Activated CD8-positive, alpha-beta memory T cell treated with anti-CD3 and anti-CD28 coated beads, Interleukin-2, amount 10 ng/mL, durations not matched to agents 7 days and 5 days (primary cell): ENCODE results near the gene ASTN1. TPM values are rescaled to one million over a fixed set of nuclear protein-coding genes. Genes with fewer than 3 reads are reported as not detected.

Source experiments
- ATAC-seq: fragments of 150-1000 bp; cut with Tn5 transposase; one replicate; pipeline ENCODE4 v1.10.0; 2021; ENCODE audit warnings: moderate library complexity
- CTCF ChIA-PET: fragments of 350-600 bp; sonication (Branson Sonifier 250); formaldehyde crosslinking; loops from one replicate; lab custom pipeline; 2021; ENCODE audit warnings: antibody characterized with exemption; lab: Charles Lee
- DNase-seq: peaks from one replicate; pipeline ENCODE4 v3.0.0-alpha.2; 2020
- H3K27ac Mint-ChIP-seq: one replicate; pipeline ENCODE4 v1.8.0; 2021; ENCODE audit warnings: mild to moderate bottlenecking, mixed read lengths
- H3K27me3 Mint-ChIP-seq: one replicate; pipeline ENCODE4 v1.8.0; 2021; ENCODE audit warnings: mixed read lengths
- H3K36me3 Mint-ChIP-seq: one replicate; pipeline ENCODE4 v1.8.0; 2021; ENCODE audit warnings: mild to moderate bottlenecking, mixed read lengths
- H3K4me1 Mint-ChIP-seq: one replicate; pipeline ENCODE4 v1.8.0; 2021; ENCODE audit warnings: mixed read lengths
- H3K4me3 Mint-ChIP-seq: one replicate; pipeline ENCODE4 v1.8.0; 2021; ENCODE audit warnings: mild to moderate bottlenecking, moderate library complexity, mixed read lengths
- H3K9me3 Mint-ChIP-seq: one replicate; pipeline ENCODE4 v1.8.0; 2022; ENCODE audit warnings: low read depth, mixed read lengths
- total RNA-seq, 2 experiments: library from RNA; stranded (reverse); gene quantifications; one replicate each; pipeline ENCODE4 v1.2.3, GENCODE V29; 2021

Gene ASTN1
- total RNA-seq, 2 experiments from 2014 or later, result not detected

GRCh38 chr1:177142791-177143271, 21.7 kb downstream of the ASTN1 start:
- Mint-ChIP-seq H3K36me3 (no peaks in the 10 kb centered on the region), H3K27ac (no peak overlapping the region), H3K4me3 (no peak overlapping the region), H3K4me1 (no peaks in the 10 kb centered on the region), H3K9me3 (no peaks in the 10 kb centered on the region), H3K27me3 (no peaks in the 10 kb centered on the region)
- DNase-seq, result no peak
- no peak for ATAC-seq
- CTCF ChIA-PET, result no interaction called here

- H3K27ac Mint-ChIP-seq, result no peak overlapping the region
- no peaks in the 10 kb centered on the region for H3K27me3 Mint-ChIP-seq
- no peak overlapping the region for H3K4me3 Mint-ChIP-seq
- ATAC-seq, result no peak
- no peaks in the 10 kb centered on the region for H3K4me1 Mint-ChIP-seq
- CTCF ChIA-PET, result no interaction called here
- no peaks in the 10 kb centered on the region for H3K36me3 Mint-ChIP-seq
- DNase-seq, result no peak
- no peaks in the 10 kb centered on the region for H3K9me3 Mint-ChIP-seq
These were observed 22.5 kb downstream of the ASTN1 start for GRCh38 chr1:177142010-177142409.

GRCh38 chr1:177138347-177138746, 26.2 kb downstream of the ASTN1 start:
- Mint-ChIP-seq H3K4me1 (no peaks in the 10 kb centered on the region), H3K27me3 (no peaks in the 10 kb centered on the region), H3K36me3 (no peaks in the 10 kb centered on the region), H3K9me3 (no peaks in the 10 kb centered on the region), H3K4me3 (no peak overlapping the region), H3K27ac (no peak overlapping the region)
- no peak for ATAC-seq
- CTCF ChIA-PET, result no interaction called here
- no peak for DNase-seq

- H3K36me3 Mint-ChIP-seq, result no peaks in the 10 kb centered on the region
- no peaks in the 10 kb centered on the region for H3K4me1 Mint-ChIP-seq
- DNase-seq (no peak), ATAC-seq (no peak)
- no peaks in the 10 kb centered on the region for H3K27me3 Mint-ChIP-seq
- no peak overlapping the region for H3K4me3 Mint-ChIP-seq
- CTCF ChIA-PET, result no interaction called here
- H3K9me3 Mint-ChIP-seq, result no peaks in the 10 kb centered on the region
- H3K27ac Mint-ChIP-seq, result no peak overlapping the region
These were observed 26.7 kb downstream of the ASTN1 start for GRCh38 chr1:177137814-177138213.

- Mint-ChIP-seq H3K36me3 (no peaks in the 10 kb centered on the region), H3K4me1 (no peaks in the 10 kb centered on the region), H3K27me3 (no peaks in the 10 kb centered on the region), H3K4me3 (no peak overlapping the region), H3K27ac (no peak overlapping the region), H3K9me3 (no peaks in the 10 kb centered on the region)
- no peak for ATAC-seq
- CTCF ChIA-PET, result no interaction called here
- DNase-seq, result no peak
These were observed 29.3 kb downstream of the ASTN1 start for GRCh38 chr1:177135250-177135649.

GRCh38 chr1:177133977-177134538, 30.5 kb downstream of the ASTN1 start:
- no peaks in the 10 kb centered on the region for H3K27me3 Mint-ChIP-seq
- ATAC-seq, result no peak
- H3K36me3 Mint-ChIP-seq, result no peaks in the 10 kb centered on the region
- CTCF ChIA-PET, result no interaction called here
- no peak overlapping the region for H3K4me3 Mint-ChIP-seq
- no peak for DNase-seq
- H3K9me3 Mint-ChIP-seq, result no peaks in the 10 kb centered on the region
- no peak overlapping the region for H3K27ac Mint-ChIP-seq
- no peaks in the 10 kb centered on the region for H3K4me1 Mint-ChIP-seq

- DNase-seq (no peak), ATAC-seq (no peak)
- Mint-ChIP-seq H3K27me3 (no peaks in the 10 kb centered on the region), H3K36me3 (no peaks in the 10 kb centered on the region), H3K9me3 (peaks cover 1% of the 10 kb centered on the region), H3K4me3 (no peak overlapping the region), H3K27ac (no peak overlapping the region), H3K4me1 (no peaks in the 10 kb centered on the region)
- CTCF ChIA-PET, result no interaction called here
These were observed 32.4 kb downstream of the ASTN1 start for GRCh38 chr1:177132141-177132540.

GRCh38 chr1:177131723-177132122, 32.8 kb downstream of the ASTN1 start:
- Mint-ChIP-seq H3K27me3 (no peaks in the 10 kb centered on the region), H3K27ac (no peak overlapping the region), H3K4me3 (no peak overlapping the region), H3K9me3 (peaks cover 1% of the 10 kb centered on the region), H3K4me1 (no peaks in the 10 kb centered on the region), H3K36me3 (no peaks in the 10 kb centered on the region)
- CTCF ChIA-PET, result no interaction called here
- no peak for ATAC-seq
- no peak for DNase-seq

GRCh38 chr1:177130451-177130945, 34.0 kb downstream of the ASTN1 start:
- no peak for DNase-seq
- no peak overlapping the region for H3K27ac Mint-ChIP-seq
- CTCF ChIA-PET, result no interaction called here
- no peaks in the 10 kb centered on the region for H3K4me1 Mint-ChIP-seq
- H3K4me3 Mint-ChIP-seq, result no peak overlapping the region
- no peaks in the 10 kb centered on the region for H3K36me3 Mint-ChIP-seq
- peaks cover 1% of the 10 kb centered on the region for H3K9me3 Mint-ChIP-seq
- no peaks in the 10 kb centered on the region for H3K27me3 Mint-ChIP-seq
- ATAC-seq, result no peak

- H3K4me1 Mint-ChIP-seq, result no peaks in the 10 kb centered on the region
- CTCF ChIA-PET, result no interaction called here
- H3K27ac Mint-ChIP-seq, result no peak overlapping the region
- peaks cover 1% of the 10 kb centered on the region for H3K9me3 Mint-ChIP-seq
- DNase-seq, result no peak
- ATAC-seq, result no peak
- no peaks in the 10 kb centered on the region for H3K36me3 Mint-ChIP-seq
- H3K27me3 Mint-ChIP-seq, result no peaks in the 10 kb centered on the region
- no peak overlapping the region for H3K4me3 Mint-ChIP-seq
These were observed 35.7 kb downstream of the ASTN1 start for GRCh38 chr1:177128665-177129281.

GRCh38 chr1:177126267-177126666, 38.2 kb downstream of the ASTN1 start:
- no peaks in the 10 kb centered on the region for H3K27me3 Mint-ChIP-seq
- H3K27ac Mint-ChIP-seq, result no peak overlapping the region
- H3K9me3 Mint-ChIP-seq, result peaks cover 1% of the 10 kb centered on the region
- H3K36me3 Mint-ChIP-seq, result no peaks in the 10 kb centered on the region
- CTCF ChIA-PET, result no interaction called here
- H3K4me1 Mint-ChIP-seq, result no peaks in the 10 kb centered on the region
- no peak for ATAC-seq
- no peak overlapping the region for H3K4me3 Mint-ChIP-seq
- DNase-seq, result no peak

GRCh38 chr1:177124577-177125278, 39.8 kb downstream of the ASTN1 start:
- ATAC-seq, result no peak
- no peak overlapping the region for H3K27ac Mint-ChIP-seq
- H3K4me1 Mint-ChIP-seq, result no peaks in the 10 kb centered on the region
- DNase-seq, result no peak
- no peaks in the 10 kb centered on the region for H3K27me3 Mint-ChIP-seq
- CTCF ChIA-PET, result no interaction called here
- no peaks in the 10 kb centered on the region for H3K36me3 Mint-ChIP-seq
- H3K4me3 Mint-ChIP-seq, result no peak overlapping the region
- H3K9me3 Mint-ChIP-seq, result peaks cover 1% of the 10 kb centered on the region

- no peaks in the 10 kb centered on the region for H3K36me3 Mint-ChIP-seq
- H3K27ac Mint-ChIP-seq, result no peak overlapping the region
- ATAC-seq (no peak), DNase-seq (no peak)
- H3K27me3 Mint-ChIP-seq, result no peaks in the 10 kb centered on the region
- H3K4me1 Mint-ChIP-seq, result no peaks in the 10 kb centered on the region
- no peak overlapping the region for H3K4me3 Mint-ChIP-seq
- CTCF ChIA-PET, result no interaction called here
- no peaks in the 10 kb centered on the region for H3K9me3 Mint-ChIP-seq
These were observed 41.9 kb downstream of the ASTN1 start for GRCh38 chr1:177122461-177123251.
